ENCODE data around the gene SELENOT.

The SELENOT gene

GRCh38 chr3:150673966-150674365 lies 70.8 kb downstream of the SELENOT start:
- no peak for DNase-seq

- DNase-seq: no peak
These were observed 72.5 kb downstream of the SELENOT start for GRCh38 chr3:150675587-150675986.

Data from fibroblast of skin of right quadriceps (primary cell).